ENCODE results near the gene RPRD1A.
"Not testable (repeated sequence)": the region's sequence is repeated elsewhere in the genome, so short reads cannot be mapped to it uniquely, and the experiment has no call there.

The RPRD1A gene, protein sequence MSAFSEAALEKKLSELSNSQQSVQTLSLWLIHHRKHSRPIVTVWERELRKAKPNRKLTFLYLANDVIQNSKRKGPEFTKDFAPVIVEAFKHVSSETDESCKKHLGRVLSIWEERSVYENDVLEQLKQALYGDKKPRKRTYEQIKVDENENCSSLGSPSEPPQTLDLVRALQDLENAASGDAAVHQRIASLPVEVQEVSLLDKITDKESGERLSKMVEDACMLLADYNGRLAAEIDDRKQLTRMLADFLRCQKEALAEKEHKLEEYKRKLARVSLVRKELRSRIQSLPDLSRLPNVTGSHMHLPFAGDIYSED

DNA sequence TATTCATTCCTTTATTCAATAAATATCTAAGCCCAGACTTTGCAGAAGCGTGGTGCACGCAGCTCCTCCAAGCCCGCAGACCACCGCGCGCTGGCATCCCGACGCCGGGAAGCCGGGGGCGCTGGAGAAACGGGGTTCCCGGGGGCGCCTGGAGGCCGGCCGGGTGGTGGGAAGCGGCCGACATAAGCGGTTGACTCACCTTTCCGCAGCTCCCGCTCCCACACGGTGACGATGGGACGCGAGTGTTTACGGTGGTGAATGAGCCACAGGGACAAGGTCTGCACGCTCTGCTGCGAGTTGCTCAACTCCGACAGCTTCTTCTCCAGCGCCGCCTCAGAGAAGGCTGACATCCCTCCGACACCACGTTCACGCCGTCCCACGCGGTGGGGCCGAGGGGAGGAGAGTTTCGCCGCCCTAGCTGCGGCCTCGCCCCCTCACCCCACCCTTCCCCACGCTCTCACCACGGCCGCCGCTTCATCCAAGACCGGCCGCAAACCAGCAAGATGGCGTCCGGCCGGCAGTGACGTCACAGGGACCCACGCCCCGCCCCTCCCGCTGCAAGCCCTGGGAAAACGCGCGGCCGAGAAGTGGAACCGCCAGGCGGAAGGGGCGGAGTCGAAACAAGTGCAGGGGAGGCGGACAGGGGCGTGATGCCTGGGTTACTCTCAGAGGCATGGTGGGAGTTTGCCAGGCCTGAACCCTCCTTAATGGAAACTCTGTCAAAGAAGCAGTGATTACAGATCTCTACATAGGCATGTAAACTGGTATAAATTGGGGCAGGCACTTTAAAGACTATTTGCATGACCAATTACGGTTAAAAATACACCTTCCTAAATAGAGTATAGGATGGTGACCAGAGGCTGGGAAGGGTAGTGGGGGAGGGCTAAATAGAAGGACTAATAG, at the start of gene RPRD1A:
Gene RPRD1A (minus strand): TSS at position 505 of the 903 bp plus-strand sequence. CDS start 155 bp downstream, at position 350.
- DNase-seq (ENCODE audit: low read depth in 2 of 2), result peak; percentile 96 to 98

DNA sequence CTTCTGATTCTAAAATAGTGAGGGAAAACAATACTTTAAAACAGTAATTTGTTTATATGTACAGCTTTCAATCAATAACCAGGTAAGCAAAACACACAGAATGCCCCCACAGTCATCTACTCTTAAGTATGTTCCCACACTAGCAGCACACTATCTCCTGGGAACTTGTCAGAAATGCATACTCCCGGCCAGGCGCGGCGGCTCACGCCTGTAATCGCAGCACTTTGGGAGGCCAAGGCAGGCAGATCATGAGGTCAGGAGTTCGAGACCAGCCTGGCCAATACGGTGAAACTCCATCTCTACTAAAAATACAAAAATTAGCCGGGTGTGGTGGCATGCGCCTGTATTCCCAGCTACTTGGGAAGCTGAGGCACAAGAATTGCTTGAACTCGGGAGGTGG, 49.4 kb upstream of the RPRD1A start:
- not testable (repeated sequence) for DNase-seq (ENCODE audit: low read depth in 2 of 2)

DNA sequence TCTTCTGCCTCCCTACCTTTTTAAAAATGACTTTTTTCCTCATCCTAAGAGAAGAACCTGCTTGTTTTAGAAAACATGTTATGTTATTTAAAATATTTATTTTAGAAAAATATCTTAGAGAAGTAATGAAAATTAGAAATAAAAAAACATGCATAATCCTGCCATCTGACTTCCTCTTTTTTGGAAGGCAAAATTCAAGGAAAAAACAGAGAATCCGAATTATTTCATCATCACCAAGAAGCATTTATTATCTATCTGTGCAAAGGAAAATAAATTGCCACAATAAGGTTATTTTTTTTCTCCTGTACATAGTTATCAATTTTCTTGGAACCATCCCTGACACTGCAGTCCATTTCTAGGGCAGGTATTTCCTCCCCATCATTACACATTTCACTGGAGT, 47.4 kb upstream of the RPRD1A start:
- DNase-seq (ENCODE audit: low read depth in 2 of 2), result no peak

DNA sequence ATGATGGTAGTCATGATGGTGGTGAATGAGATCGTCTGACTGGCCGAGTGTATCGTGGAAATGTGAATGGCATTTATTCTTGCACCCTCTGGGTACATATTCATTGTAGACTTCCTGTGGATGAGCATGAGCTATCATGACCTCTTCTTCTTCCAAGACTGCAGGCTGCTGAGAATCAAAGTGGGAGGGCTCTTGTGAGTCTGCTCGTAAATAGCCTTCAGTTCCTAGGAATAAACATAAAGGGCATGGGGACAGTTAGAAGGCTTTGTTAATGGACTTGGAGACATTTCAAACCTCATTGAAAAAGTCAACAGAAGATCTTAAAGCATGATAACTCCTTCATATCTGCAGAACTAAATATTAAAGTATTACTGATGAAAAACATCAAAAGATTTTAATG, 46.9 kb upstream of the RPRD1A start:
- no peak for DNase-seq (ENCODE audit: low read depth in 2 of 2)

DNA sequence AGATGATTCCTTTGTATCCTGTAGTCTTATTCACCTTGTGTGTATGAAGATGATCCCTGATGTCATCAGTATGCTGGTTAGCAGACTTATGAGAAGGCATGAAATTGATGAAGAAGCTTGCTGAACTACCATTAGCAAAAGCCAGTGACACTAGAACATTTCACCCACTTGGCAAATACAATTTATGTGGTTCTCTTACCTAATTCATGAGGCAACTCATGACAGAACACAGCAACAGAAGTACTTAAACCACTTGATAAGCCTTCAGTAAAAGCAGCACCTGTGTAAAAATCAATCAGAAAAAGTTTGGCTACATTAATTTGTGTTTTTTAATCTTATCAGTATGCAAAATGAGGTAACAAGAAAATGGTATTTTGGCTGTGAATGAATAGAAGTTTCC, 44.9 kb upstream of the RPRD1A start:
- DNase-seq (ENCODE audit: low read depth in 2 of 2), result no peak

DNA sequence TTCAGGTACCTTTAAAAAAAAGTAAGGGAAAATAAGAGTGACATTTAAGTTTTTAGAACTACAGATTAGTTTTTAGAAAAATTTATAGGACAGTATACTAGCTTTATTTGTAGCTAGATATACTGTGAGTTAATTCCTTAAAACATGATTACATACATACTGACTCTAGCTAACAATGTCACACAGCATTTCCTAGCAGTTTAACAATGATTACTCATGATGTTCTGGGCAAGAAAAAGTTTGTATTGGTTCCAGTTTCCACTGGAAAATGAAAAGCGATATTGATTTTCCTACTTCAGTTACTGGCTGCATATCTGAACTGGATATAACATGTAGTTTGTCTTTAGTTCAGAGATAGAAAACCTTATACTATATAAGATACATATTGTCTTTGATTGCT, 42.4 kb upstream of the RPRD1A start:
- no peak for DNase-seq (ENCODE audit: low read depth in 2 of 2)

DNA sequence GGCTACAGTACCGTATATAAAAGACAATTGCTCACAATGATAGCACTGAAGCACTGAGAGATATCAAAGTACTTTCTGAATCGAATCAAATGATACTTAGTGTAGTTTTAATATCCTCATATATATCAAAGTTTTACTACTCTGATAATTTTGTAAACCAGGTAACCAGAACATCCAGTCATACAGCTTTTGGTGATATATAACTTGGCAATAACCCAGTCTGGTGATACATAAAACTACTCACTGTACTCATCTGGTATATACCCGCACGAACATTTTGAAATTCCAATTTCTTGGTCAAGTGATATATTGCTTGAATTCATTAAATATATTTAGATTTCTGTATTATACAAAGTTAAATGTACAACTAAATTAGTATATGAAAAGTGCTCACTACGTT, 41.2 kb upstream of the RPRD1A start:
- no peak for DNase-seq (ENCODE audit: low read depth in 2 of 2)

GRCh38 chr18:36108196-36108595, 40.8 kb upstream of the RPRD1A start:
- DNase-seq (ENCODE audit: low read depth in 2 of 2), result no peak

- no peak for DNase-seq (ENCODE audit: low read depth in 2 of 2)
These were observed 40.1 kb upstream of the RPRD1A start for GRCh38 chr18:36107477-36107876.

GRCh38 chr18:36104749-36105148, 37.4 kb upstream of the RPRD1A start:
- DNase-seq (ENCODE audit: low read depth in 2 of 2), result no peak

GRCh38 chr18:36101943-36102342, 34.6 kb upstream of the RPRD1A start:
- no peak for DNase-seq (ENCODE audit: low read depth in 2 of 2)

DNA sequence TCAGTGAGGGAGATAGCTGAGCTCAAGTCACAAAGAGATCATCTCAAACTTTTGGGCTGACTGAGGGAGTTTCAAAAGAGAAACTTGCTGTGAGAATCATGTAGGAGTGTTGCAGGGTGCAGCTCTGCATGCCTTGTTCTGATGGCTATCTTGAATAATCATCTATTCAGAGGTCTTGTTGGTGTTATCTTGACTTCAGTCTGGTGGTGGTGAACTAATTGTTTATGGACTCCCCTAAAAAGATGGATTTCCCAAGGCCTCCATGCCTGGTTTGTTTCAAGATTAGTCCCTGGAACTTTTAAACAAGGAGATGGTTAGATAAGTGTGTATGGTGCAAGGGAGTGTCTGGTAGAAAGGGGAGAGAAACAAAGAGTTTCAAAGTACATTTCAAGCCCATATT, 32.0 kb upstream of the RPRD1A start:
- DNase-seq (ENCODE audit: low read depth in 2 of 2), result no peak

- no peak for DNase-seq (ENCODE audit: low read depth in 2 of 2)
These were observed 29.6 kb upstream of the RPRD1A start for GRCh38 chr18:36096955-36097354.

DNA sequence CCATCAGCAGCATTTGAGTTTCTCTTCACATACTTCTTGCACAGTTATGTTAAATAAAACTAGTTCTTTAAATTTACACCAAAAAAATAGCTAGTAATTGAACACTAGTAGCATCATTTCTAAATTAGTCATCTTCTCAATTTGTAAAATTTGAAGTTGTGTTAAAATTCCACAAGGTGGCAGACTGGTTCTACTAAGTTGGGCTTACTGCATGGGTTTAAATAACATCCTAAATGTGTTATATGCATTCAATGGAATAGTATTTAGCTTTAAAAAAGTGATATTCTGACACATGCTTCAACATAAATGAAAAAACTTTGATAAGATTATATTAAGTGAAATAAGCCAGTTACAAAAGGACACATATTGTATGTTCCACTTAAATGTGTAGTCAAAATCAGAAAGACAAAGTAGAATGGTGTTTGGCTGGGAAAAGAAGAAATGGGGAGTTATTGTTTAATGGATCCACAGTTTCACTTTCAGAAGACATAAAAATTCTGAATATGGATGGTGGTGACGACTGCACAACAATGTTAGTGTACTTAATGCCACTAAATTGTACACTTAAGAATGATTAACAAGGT, 28.7 kb upstream of the RPRD1A start:
- DNase-seq (ENCODE audit: low read depth in 2 of 2), result no peak

GRCh38 chr18:36094431-36094830, 27.1 kb upstream of the RPRD1A start:
- DNase-seq (ENCODE audit: low read depth in 2 of 2), result no peak

GRCh38 chr18:36092116-36092515, 24.8 kb upstream of the RPRD1A start:
- DNase-seq (ENCODE audit: low read depth in 2 of 2), result not testable (repeated sequence)

DNA sequence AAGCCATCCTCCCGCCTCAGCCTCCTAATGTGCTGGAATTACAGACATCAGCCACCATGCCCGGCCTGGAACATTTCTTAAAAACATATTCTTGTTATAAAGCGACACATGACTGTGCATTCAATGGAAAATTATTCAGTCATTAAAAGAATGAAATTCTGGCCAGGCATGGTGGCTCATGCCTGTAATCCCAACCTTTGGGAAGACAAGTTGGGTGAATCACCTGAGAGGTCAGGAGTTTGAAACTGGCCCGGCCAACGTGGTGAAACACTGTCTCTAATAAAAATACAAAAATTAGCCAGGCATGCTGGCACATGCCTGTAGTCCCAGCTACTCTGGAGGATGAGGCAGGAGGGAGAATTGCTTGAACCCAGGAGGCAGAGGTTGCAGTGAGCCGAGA, 21.6 kb upstream of the RPRD1A start:
- no peak for DNase-seq (ENCODE audit: low read depth in 2 of 2)

DNA sequence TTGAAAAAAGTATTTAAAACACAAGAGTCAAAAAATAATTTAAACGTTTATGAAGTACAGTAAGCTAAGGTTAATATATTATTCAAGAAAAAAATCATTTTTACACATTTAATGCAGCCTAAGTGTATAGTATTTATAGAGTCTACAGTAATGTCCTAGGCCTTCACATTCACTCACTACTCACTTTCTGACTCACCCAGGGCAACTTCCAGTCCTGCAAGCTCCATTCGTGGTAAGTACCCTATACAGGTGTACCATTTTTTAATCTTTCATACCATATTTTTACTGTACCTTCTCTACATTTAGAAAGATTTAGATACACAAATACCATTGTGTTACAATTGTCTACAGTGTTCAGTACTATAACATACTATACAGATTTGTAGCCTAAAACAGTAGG, 20.9 kb upstream of the RPRD1A start:
- no peak for DNase-seq (ENCODE audit: low read depth in 2 of 2)

DNA sequence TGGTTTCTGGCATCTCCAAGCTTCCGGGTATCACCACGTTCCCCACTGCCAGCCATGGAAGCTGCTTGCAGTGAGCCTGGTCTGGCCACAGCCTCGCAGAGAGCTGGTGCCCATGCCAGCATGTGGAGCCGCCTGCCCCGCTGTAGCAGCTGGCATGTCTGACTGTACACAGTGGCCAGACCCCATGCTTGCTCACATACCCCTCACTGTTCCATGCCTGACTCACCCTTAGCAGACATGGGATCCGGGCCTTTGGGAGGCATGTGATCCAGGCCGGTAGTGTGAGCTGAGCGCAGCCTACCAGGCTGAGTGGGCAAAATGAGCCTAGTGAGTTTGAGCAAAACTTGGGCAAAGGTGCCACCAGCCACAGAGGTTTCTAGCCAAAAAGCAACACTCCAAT, 18.8 kb upstream of the RPRD1A start:
- no peak for DNase-seq (ENCODE audit: low read depth in 2 of 2)

DNA sequence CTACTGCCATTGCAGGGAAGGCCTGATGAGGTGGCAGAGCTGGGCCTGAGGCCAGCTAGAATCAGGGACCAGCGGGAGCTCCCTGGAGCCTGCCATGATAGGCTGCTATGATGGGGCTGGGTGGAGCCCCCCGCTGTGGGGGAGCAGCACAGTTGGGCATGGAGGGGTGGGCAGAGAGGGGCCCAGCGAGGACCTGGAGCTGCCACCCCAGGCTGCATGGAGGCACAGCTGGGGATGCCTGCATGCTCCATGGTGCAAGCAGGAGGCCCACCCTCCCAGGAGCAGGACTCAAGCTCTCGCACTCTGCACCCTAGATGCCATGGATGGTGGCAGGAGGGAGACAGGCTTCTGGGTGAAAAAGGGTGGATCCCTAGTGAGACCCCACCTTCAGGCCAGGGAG, 17.8 kb upstream of the RPRD1A start:
- DNase-seq (ENCODE audit: low read depth in 2 of 2), result no peak

DNA sequence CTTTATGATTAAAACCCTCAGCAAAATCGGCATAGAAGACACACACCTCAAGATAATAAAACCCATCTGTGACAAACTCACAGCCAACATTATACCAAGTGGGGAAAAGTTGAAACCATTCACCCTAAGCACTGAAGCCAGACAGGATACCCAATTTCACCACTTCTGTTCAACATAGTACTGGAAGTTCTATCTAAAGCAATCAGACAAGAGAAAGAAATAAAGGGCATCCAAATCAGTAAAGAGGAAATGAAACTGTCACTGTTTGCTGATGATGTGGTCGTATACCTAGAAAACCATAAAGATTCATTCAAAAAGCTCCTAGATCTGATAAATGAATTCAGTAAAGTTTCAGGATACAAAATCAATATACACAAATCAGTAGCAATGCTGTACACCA, 16.4 kb upstream of the RPRD1A start:
- no peak for DNase-seq (ENCODE audit: low read depth in 2 of 2)

- not testable (repeated sequence) for DNase-seq (ENCODE audit: low read depth in 2 of 2)
These were observed 13.8 kb upstream of the RPRD1A start for GRCh38 chr18:36081118-36081517.
